A549 (cell line): ENCODE measurements around the gene U2SURP. TPM values are rescaled to one million over a fixed set of nuclear protein-coding genes. Genes with fewer than 3 reads are reported as not detected.

Experiments used
- ATAC-seq, 2 experiments: fragments of 200-7000 bp in 1 of 2; fragments of >200 bp in 1 of 2; cut with Nextera tagmentation in 1 of 2; cut with Tn5 transposase in 1 of 2; 3 replicates each; pipeline versions ENCODE4 v1.8.0 to v1.9.1; 2018 to 2020; ENCODE audit warnings: mild to moderate bottlenecking in 1 of 2, moderate library complexity in 1 of 2
- CTCF ChIA-PET: fragments of 300-600 bp; sonication (Branson Sonifier 250); formaldehyde crosslinking; extraction: SDS; loops from one replicate; lab custom pipeline; 2021; ENCODE audit warnings: antibody characterized with exemption, inconsistent platforms; lab: Yijun Ruan, JAX
- POLR2A ChIA-PET: fragments of 350-600 bp; formaldehyde crosslinking; extraction: SDS; loops from one replicate; lab custom pipeline; 2021; ENCODE audit warnings: antibody characterized with exemption, inconsistent platforms; lab: Yijun Ruan, JAX
- DNase-seq, 2 experiments: peaks; one replicate each; pipeline versions ENCODE4 v3.0.0 to v3.0.0-alpha.2; 2011 to 2016; ENCODE audit warnings: low read depth in 1 of 2, low spot score in 1 of 2
- FAIRE-seq: peaks from 2 replicates; lab custom pipeline; 2011; peaks lifted over from hg19 to GRCh38; lab: Jason Lieb, UNC
- H3K27ac ChIP-seq, 2 experiments: fragments of >200 bp; sonication (Bioruptor Twin); formaldehyde crosslinking; 3 replicates each; pipeline ENCODE4 v1.5.1; 2016 to 2017
- H3K4me1 ChIP-seq: fragments of >200 bp; sonication (Bioruptor Twin); formaldehyde crosslinking; 3 replicates; pipeline ENCODE4 v1.6.1; 2016
- H3K4me2 ChIP-seq: fragments of >200 bp; sonication (Bioruptor Twin); formaldehyde crosslinking; 3 replicates; pipeline ENCODE4 v1.6.1; 2016
- H3K4me3 ChIP-seq: fragments of >200 bp; sonication (Bioruptor Twin); formaldehyde crosslinking; 3 replicates; pipeline ENCODE4 v1.5.1; 2016
- H3K9me3 ChIP-seq: fragments of >200 bp; sonication (Bioruptor Twin); formaldehyde crosslinking; 3 replicates; pipeline ENCODE4 v1.6.1; 2016
- ATOH8 ChIP-seq: fragments of 250-450 bp; sonication (Bioruptor Pico); IDR thresholded peaks from 2 replicates; pipeline ENCODE4 v1.5.0; 2020; ENCODE audit warnings: low read depth, mild to moderate bottlenecking, moderate library complexity
- BHLHE40 ChIP-seq: IDR thresholded peaks from 2 replicates; pipeline ENCODE4 v1.6.1; 2012; ENCODE audit warnings: low read depth, low read length, inconsistent platforms
- CBX2 ChIP-seq: fragments of 200-600 bp; sonication (generic); IDR thresholded peaks from 2 replicates; pipeline ENCODE4 v1.6.1; 2016; ENCODE audit warnings: low read depth, mild to moderate bottlenecking, borderline replicate concordance
- CEBPB ChIP-seq, 2 experiments: fragments of >200 bp in 1 of 2; sonication (Bioruptor Twin) in 1 of 2; formaldehyde crosslinking in 1 of 2; IDR thresholded peaks; 2 replicates each; pipeline ENCODE4 v1.6.1; 2012 to 2016
- EHMT2 ChIP-seq: fragments of 200-600 bp; sonication (generic); IDR thresholded peaks from 2 replicates; pipeline ENCODE4 v1.6.1; 2016; ENCODE audit warnings: antibody characterized with exemption, low read depth, mild to moderate bottlenecking, moderate library complexity
- FOSL2 ChIP-seq, 2 experiments: fragments of 450-650 bp in 1 of 2; fragments of >200 bp in 1 of 2; sonication (Bioruptor Twin) in 1 of 2; formaldehyde crosslinking; IDR thresholded peaks; 2 replicates each; pipeline versions ENCODE4 v1.5.0 to v1.6.1; 2016 to 2020; ENCODE audit warnings: mild to moderate bottlenecking in 1 of 2, moderate library complexity in 1 of 2
- FOXS1 ChIP-seq: fragments of 250-450 bp; sonication (Bioruptor Pico); IDR thresholded peaks from 2 replicates; pipeline ENCODE4 v1.5.0; 2020; ENCODE audit warnings: mild to moderate bottlenecking, moderate library complexity
- HOXA7 ChIP-seq: fragments of 250-450 bp; sonication (Bioruptor Pico); IDR thresholded peaks from 2 replicates; pipeline ENCODE4 v1.5.0; 2020; ENCODE audit warnings: mild to moderate bottlenecking, moderate library complexity
- JUNB ChIP-seq: fragments of >200 bp; sonication (Bioruptor Twin); formaldehyde crosslinking; IDR thresholded peaks from 2 replicates; pipeline ENCODE4 v1.6.1; 2016
- MAFK ChIP-seq: fragments of 450-650 bp; IDR thresholded peaks from 2 replicates; pipeline ENCODE4 v1.6.1; 2014; ENCODE audit not compliant: partially characterized antibody
- MAX ChIP-seq: IDR thresholded peaks from 2 replicates; pipeline ENCODE4 v1.6.1; 2012
- MYC ChIP-seq: IDR thresholded peaks from 2 replicates; pipeline ENCODE4 v1.6.1; 2012; ENCODE audit warnings: mild to moderate bottlenecking, inconsistent platforms, low read length, improper control_type of control experiment, borderline replicate concordance
- NPAS2 ChIP-seq: fragments of 250-450 bp; sonication (Bioruptor Pico); IDR thresholded peaks from 2 replicates; pipeline ENCODE4 v1.8.0; 2022; ENCODE audit warnings: mild to moderate bottlenecking, moderate library complexity, borderline replicate concordance
- NR3C1 ChIP-seq: fragments of >200 bp; sonication (Bioruptor Twin); formaldehyde crosslinking; IDR thresholded peaks from 3 replicates; pipeline ENCODE4 v1.6.1; 2017
- RAD21 ChIP-seq, 2 experiments: fragments of >200 bp in 1 of 2; sonication (Bioruptor Twin) in 1 of 2; formaldehyde crosslinking in 1 of 2; IDR thresholded peaks in 1 of 2; conservative IDR thresholded peaks in 1 of 2; 2 replicates in 1 of 2; 3 replicates in 1 of 2; pipeline ENCODE4 v1.6.1; 2012 to 2018; ENCODE audit warnings: inconsistent platforms in 1 of 2
- USF2 ChIP-seq: fragments of 450-650 bp; IDR thresholded peaks from 2 replicates; pipeline ENCODE4 v1.6.1; 2014; ENCODE audit warnings: antibody characterized with exemption
- WGBS: methylation state at CpG from one replicate; pipeline ENCODE4 v1.1.6; 2017; ENCODE audit errors: missing lambda C conversion rate; 5-methylcytosine and 5-hydroxymethylcytosine counted together
- polyA plus RNA-seq, 4 experiments: library from polyadenylated mRNA; depleted of rRNA in 3 of 4; stranded (reverse); fragments of >200 nt; fragmentation: RNase III in 1 of 4; extraction: RNeasy Plus Mini Kit Qiagen cat#74134 plus additional on column Dnase treatment in 1 of 4; gene quantifications; 2 replicates in 3 of 4; 3 replicates in 1 of 4; pipeline ENCODE4 v1.2.3, GENCODE V29; 2011 to 2017
- TF ChIP-seq, protein P1 (sequence below): fragments of 200-600 bp; sonication (generic); IDR thresholded peaks from 2 replicates; pipeline ENCODE4 v1.6.1; 2016; ENCODE audit warnings: antibody characterized with exemption, mild to moderate bottlenecking, moderate library complexity
- TF ChIP-seq, protein P2 (sequence below): fragments of 150-350 bp; IDR thresholded peaks from 2 replicates; pipeline ENCODE4 v1.6.1; 2014; ENCODE audit warnings: low read depth, mild to moderate bottlenecking, low read length
- TF ChIP-seq, protein P3 (sequence below): fragments of 250-450 bp; sonication (Bioruptor Pico); IDR thresholded peaks from 2 replicates; pipeline ENCODE4 v1.5.0; 2021; ENCODE audit warnings: mild to moderate bottlenecking, moderate library complexity, borderline replicate concordance
- TF ChIP-seq, protein P4 (sequence below): fragments of >200 bp; sonication (Bioruptor Twin); formaldehyde crosslinking; IDR thresholded peaks from 3 replicates; pipeline ENCODE4 v1.5.1; 2016

Gene U2SURP
- polyA plus RNA-seq, 2 of the 4 experiments (the other 2 are of a cell fraction) = 90.1 to 166 TPM

- ChIA-PET POLR2A (no interaction called here), CTCF (interaction anchor here (1.0 to 2.3 kb wide), 12 partner anchors 8 to 125 kb away, joined by 3 to 10 read pairs (median 4); no protein-coding TSS in a partner anchor)
- ATAC-seq (no peak), FAIRE-seq (no peak), DNase-seq (no peak)
- Histone ChIP-seq H3K4me3 (no peak overlapping the region), H3K4me2 (no peak overlapping the region), H3K27ac (no peak overlapping the region), H3K4me1 (peaks cover 4% of the 10 kb centered on the region), H3K9me3 (no peaks in the 10 kb centered on the region)
- TF ChIP-seq, protein P1, sequence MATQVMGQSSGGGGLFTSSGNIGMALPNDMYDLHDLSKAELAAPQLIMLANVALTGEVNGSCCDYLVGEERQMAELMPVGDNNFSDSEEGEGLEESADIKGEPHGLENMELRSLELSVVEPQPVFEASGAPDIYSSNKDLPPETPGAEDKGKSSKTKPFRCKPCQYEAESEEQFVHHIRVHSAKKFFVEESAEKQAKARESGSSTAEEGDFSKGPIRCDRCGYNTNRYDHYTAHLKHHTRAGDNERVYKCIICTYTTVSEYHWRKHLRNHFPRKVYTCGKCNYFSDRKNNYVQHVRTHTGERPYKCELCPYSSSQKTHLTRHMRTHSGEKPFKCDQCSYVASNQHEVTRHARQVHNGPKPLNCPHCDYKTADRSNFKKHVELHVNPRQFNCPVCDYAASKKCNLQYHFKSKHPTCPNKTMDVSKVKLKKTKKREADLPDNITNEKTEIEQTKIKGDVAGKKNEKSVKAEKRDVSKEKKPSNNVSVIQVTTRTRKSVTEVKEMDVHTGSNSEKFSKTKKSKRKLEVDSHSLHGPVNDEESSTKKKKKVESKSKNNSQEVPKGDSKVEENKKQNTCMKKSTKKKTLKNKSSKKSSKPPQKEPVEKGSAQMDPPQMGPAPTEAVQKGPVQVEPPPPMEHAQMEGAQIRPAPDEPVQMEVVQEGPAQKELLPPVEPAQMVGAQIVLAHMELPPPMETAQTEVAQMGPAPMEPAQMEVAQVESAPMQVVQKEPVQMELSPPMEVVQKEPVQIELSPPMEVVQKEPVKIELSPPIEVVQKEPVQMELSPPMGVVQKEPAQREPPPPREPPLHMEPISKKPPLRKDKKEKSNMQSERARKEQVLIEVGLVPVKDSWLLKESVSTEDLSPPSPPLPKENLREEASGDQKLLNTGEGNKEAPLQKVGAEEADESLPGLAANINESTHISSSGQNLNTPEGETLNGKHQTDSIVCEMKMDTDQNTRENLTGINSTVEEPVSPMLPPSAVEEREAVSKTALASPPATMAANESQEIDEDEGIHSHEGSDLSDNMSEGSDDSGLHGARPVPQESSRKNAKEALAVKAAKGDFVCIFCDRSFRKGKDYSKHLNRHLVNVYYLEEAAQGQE = no peak
- TF ChIP-seq JUNB = no peak
- TF ChIP-seq, protein P2, sequence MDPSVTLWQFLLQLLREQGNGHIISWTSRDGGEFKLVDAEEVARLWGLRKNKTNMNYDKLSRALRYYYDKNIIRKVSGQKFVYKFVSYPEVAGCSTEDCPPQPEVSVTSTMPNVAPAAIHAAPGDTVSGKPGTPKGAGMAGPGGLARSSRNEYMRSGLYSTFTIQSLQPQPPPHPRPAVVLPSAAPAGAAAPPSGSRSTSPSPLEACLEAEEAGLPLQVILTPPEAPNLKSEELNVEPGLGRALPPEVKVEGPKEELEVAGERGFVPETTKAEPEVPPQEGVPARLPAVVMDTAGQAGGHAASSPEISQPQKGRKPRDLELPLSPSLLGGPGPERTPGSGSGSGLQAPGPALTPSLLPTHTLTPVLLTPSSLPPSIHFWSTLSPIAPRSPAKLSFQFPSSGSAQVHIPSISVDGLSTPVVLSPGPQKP = no peak
- no peak for TF ChIP-seq HOXA7 (CRISPR knock-in tag)
- TF ChIP-seq BHLHE40 = no peak
- 89% methylated on average over 3 of the region's 3 CpGs for WGBS
Observed at GRCh38 chr3:142953443-142953842, 47.9 kb upstream of the U2SURP start.

DNA sequence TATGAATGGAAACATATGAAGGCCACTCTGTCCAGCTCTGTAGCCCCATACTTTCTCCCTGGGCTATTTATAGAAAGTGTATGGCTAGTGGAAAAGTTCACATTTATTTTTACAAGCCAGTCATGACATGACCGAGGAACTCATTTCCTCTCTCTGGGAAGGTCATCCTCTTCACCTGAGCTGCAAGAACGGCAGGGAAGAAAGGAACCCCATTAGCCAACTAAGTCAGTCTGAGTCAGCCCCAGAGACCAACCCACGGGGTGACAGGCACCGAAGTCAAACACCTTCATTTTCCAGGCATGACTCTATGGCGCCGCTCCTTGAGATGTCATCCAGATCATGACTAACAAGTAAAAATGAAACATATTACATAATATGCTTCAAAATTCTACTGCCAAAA is 42.7 kb upstream of the U2SURP start:
- Histone ChIP-seq H3K4me2 (peak overlapping the region; percentile 59), H3K27ac (no peak overlapping the region; a peak in 1 of 6 replicates), H3K4me1 (peaks cover 48% of the 10 kb centered on the region), H3K9me3 (no peaks in the 10 kb centered on the region), H3K4me3 (no peak overlapping the region)
- CTCF ChIA-PET = interaction anchor here (0.7 to 2.3 kb wide), 8 partner anchors 17 to 130 kb away, joined by 3 to 6 read pairs (median 3); no protein-coding TSS in a partner anchor
- TF ChIP-seq, protein P3, sequence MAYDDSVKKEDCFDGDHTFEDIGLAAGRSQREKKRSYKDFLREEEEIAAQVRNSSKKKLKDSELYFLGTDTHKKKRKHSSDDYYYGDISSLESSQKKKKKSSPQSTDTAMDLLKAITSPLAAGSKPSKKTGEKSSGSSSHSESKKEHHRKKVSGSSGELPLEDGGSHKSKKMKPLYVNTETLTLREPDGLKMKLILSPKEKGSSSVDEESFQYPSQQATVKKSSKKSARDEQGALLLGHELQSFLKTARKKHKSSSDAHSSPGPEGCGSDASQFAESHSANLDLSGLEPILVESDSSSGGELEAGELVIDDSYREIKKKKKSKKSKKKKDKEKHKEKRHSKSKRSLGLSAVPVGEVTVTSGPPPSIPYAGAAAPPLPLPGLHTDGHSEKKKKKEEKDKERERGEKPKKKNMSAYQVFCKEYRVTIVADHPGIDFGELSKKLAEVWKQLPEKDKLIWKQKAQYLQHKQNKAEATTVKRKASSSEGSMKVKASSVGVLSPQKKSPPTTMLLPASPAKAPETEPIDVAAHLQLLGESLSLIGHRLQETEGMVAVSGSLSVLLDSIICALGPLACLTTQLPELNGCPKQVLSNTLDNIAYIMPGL (CRISPR knock-in tag) = no peak
- TF ChIP-seq FOSL2 (IDR thresholded peaks at IDR 0.05) (no peak), FOSL2 (CRISPR knock-in tag; IDR thresholded peaks at IDR 0.05) (peak; percentile 70), NPAS2 (no peak), MYC (no peak), CBX2 (no peak), CEBPB (IDR thresholded peaks at IDR 0.05) (0 out of 4 replicates have a peak, but pooled peaks of 1 of the 2 experiments have one; percentile 23), EHMT2 (no peak), NR3C1 (no peak), BHLHE40 (no peak), RAD21 (conservative IDR thresholded peaks at IDR 0.05 in 1 of 2, IDR thresholded peaks at IDR 0.05 in 1 of 2) (peak in 1 of 2 experiments; percentile 13; a peak in 1 of 5 replicates), MAFK (no peak), ATOH8 (no peak), JUNB (peak; percentile 33; the same call in 1 of the 2 replicates), USF2 (no peak), FOXS1 (no peak), MAX (no peak)
- TF ChIP-seq, protein P4, sequence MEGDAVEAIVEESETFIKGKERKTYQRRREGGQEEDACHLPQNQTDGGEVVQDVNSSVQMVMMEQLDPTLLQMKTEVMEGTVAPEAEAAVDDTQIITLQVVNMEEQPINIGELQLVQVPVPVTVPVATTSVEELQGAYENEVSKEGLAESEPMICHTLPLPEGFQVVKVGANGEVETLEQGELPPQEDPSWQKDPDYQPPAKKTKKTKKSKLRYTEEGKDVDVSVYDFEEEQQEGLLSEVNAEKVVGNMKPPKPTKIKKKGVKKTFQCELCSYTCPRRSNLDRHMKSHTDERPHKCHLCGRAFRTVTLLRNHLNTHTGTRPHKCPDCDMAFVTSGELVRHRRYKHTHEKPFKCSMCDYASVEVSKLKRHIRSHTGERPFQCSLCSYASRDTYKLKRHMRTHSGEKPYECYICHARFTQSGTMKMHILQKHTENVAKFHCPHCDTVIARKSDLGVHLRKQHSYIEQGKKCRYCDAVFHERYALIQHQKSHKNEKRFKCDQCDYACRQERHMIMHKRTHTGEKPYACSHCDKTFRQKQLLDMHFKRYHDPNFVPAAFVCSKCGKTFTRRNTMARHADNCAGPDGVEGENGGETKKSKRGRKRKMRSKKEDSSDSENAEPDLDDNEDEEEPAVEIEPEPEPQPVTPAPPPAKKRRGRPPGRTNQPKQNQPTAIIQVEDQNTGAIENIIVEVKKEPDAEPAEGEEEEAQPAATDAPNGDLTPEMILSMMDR = peak; percentile 21; the same call in 2 of the 3 replicates
- FAIRE-seq = no peak
- DNase-seq = peak; percentile 36 to 75
- 3% methylated on average over 6 of the region's 6 CpGs for WGBS
- peak; percentile 54 to 57; a peak in 4 of 6 replicates for ATAC-seq
- POLR2A ChIA-PET = no interaction called here
